ENCODE measurements around the gene EEF2K.
A peak's percentile ranks its signal among the peaks of the same experiment; 100 is the strongest.

DNA sequence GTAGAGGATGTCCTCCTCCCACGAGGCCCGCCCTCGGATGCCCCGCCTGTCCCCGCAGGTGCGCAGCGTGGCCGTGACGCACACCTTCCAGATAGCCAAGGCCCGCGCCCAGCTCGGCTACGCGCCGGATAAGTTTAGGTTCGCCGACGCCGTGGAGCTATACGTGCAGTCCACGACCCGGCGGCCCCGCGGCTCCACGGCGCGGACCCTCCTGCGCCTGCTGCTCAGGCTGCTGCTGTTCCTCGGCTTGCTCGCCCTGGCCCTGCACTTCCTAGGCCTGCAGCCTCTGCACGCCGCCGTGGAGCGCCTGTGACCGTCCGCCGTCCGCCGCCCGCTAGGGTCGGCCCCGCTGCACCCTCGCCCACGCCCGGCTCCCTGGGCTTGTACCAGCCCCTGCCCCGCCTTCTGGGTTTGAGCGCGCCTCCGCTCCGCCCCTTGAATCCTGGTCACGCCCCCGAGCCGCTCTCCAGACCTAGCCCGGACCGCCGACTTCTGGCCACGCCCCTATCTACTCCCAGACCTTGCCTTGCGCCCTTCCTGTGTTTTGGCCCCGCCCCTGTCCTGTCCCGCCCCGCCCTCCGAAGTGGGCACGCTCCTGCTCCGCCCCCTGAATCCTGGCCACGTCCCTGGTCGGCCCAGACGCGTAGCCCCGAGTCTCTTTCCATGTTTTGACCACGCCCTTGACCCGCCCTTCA lies 15.8 kb upstream of the EEF2K start:
- TF ChIP-seq, protein P1, sequence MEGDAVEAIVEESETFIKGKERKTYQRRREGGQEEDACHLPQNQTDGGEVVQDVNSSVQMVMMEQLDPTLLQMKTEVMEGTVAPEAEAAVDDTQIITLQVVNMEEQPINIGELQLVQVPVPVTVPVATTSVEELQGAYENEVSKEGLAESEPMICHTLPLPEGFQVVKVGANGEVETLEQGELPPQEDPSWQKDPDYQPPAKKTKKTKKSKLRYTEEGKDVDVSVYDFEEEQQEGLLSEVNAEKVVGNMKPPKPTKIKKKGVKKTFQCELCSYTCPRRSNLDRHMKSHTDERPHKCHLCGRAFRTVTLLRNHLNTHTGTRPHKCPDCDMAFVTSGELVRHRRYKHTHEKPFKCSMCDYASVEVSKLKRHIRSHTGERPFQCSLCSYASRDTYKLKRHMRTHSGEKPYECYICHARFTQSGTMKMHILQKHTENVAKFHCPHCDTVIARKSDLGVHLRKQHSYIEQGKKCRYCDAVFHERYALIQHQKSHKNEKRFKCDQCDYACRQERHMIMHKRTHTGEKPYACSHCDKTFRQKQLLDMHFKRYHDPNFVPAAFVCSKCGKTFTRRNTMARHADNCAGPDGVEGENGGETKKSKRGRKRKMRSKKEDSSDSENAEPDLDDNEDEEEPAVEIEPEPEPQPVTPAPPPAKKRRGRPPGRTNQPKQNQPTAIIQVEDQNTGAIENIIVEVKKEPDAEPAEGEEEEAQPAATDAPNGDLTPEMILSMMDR (IDR thresholded peaks at IDR 0.05) = no peak
- TF ChIP-seq POLR2A (IDR thresholded peaks at IDR 0.05) = peak; percentile 51 to 77 (median 58)

All from body of pancreas (tissue), 4 donors.